Measurements from ENCODE around the gene APOL4.
"Not testable (repeated sequence)": the region's sequence is repeated elsewhere in the genome, so short reads cannot be mapped to it uniquely, and the experiment has no call there.

The APOL4 gene

DNA sequence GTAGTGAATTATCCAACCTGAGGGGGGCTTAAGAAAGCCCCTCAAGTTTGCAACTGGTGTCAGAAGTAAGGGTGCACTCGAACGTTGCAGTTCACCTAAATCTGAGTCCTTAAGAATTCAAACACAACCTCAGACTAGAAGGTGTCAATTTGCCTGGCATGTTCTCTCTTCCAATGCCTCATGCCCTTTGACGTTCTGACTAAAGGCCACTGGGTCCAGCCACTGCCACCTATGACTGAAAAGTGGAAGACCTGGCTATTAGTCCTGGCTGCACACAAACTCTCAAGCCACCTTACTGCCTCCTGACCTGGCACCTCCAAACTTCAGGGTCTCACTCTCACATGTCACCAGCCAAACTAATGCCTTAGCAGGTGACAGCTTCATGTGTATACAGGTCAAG, 8.0 kb downstream of the APOL4 start:
- TF ChIP-seq ZFX (IDR thresholded peaks at IDR 0.05; ENCODE audit: borderline replicate concordance), result no peak
- TF ChIP-seq, protein P1, sequence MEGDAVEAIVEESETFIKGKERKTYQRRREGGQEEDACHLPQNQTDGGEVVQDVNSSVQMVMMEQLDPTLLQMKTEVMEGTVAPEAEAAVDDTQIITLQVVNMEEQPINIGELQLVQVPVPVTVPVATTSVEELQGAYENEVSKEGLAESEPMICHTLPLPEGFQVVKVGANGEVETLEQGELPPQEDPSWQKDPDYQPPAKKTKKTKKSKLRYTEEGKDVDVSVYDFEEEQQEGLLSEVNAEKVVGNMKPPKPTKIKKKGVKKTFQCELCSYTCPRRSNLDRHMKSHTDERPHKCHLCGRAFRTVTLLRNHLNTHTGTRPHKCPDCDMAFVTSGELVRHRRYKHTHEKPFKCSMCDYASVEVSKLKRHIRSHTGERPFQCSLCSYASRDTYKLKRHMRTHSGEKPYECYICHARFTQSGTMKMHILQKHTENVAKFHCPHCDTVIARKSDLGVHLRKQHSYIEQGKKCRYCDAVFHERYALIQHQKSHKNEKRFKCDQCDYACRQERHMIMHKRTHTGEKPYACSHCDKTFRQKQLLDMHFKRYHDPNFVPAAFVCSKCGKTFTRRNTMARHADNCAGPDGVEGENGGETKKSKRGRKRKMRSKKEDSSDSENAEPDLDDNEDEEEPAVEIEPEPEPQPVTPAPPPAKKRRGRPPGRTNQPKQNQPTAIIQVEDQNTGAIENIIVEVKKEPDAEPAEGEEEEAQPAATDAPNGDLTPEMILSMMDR (IDR thresholded peaks at IDR 0.05), result no peak
- no peak overlapping the region for H3K27ac ChIP-seq

DNA sequence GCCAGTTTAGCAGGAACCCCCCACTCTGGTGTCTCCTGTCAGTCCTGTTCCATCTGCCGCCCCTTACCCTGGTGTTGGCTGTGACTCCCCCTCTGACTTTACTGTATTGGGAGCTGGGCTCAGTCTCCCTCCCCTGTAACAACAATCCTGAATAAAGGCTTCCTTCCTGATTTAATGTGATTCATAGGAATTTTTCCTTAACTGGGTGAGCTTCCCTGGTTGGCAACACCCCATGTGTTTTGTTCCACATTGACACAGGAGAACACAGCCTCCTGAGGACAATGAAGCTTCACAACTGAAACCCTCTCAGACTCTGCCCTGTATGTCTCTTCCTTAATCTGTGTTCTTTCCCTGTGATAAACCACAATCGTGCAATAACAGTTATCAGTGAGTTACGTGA, 8.4 kb downstream of the APOL4 start:
- H3K27ac ChIP-seq, result no peak overlapping the region
- TF ChIP-seq, protein P1 (IDR thresholded peaks at IDR 0.05), result no peak
- no peak for TF ChIP-seq ZFX (IDR thresholded peaks at IDR 0.05; ENCODE audit: borderline replicate concordance)

DNA sequence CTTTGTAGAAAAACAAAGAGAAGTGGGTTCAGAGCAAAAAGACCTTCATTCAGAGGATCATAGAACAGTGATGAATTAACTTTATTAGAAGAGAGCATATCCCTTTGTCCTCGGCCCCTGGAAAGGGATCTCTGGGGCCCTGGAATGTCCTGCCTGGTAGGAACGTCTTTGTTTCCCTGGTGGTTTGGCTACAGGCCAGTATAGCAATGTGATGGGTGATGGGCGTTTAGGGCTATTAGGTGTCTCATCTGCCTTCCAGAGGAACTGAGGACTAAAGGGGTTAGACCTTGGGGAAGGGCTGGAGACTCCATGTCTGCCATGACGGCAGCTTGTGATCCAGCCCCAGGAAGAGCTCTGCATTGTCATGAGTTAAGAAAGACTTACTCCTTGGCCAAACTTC, 9.1 kb downstream of the APOL4 start:
- no peak for TF ChIP-seq ZFX (IDR thresholded peaks at IDR 0.05; ENCODE audit: borderline replicate concordance)
- TF ChIP-seq, protein P1 (IDR thresholded peaks at IDR 0.05), result no peak
- no peak overlapping the region for H3K27ac ChIP-seq

DNA sequence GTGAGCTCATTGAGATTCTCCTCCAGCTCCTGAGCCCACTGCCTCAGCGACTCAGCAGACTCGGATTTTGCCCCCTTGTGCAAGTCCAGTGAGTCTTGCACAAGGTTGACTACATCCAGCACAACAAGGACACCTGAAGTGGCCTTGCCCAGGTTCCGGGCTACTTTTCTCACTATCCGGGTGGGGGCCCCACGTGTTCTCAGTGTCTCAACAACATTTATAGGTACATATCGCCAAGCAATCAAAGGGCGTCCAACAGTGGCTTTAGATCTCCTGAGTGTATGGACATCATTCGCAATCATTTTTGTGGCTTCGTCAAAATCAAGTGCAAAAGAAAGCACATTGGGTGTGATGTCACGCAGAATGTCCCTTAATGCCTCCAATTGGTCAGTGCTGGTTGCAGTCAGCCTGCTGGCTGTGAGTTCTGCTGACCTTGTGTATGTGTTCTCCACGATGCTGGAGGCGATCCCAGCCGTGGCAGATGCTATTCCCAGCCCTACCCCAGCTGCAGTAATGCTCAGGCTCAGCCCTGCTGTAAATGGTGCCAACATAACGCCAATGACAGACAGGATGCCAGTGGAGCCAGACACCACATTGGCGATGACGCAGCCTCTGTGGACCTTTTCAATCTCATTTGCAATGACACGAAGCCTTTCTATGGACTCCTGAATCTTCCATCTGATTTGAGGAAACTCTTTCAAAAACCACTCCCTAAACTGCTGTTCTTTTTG, 10.3 kb downstream of the APOL4 start:
- no peak for TF ChIP-seq ZFX (IDR thresholded peaks at IDR 0.05; ENCODE audit: borderline replicate concordance)
- H3K27ac ChIP-seq, result no peak overlapping the region

DNA sequence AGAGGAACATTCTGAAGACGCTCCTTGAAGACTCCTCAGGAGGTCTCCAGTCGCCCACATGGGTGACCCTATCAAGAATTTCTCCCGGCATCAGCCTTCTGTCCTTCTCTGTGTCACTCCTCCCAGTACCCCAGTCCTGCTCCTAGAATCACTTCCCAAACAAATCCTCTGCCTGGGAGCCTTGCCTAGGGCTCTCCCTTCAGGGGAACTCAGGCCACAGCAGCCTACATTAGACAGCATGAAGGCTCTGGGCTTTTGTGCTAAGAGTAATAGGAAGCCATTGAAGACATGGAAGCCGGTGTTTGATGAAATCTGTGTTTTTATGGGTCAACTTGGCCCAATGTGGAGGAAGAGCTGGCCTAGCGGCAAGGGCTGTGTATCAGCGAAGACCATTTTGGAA, 13.7 kb downstream of the APOL4 start:
- H3K27ac ChIP-seq, result not testable (repeated sequence)

DNA sequence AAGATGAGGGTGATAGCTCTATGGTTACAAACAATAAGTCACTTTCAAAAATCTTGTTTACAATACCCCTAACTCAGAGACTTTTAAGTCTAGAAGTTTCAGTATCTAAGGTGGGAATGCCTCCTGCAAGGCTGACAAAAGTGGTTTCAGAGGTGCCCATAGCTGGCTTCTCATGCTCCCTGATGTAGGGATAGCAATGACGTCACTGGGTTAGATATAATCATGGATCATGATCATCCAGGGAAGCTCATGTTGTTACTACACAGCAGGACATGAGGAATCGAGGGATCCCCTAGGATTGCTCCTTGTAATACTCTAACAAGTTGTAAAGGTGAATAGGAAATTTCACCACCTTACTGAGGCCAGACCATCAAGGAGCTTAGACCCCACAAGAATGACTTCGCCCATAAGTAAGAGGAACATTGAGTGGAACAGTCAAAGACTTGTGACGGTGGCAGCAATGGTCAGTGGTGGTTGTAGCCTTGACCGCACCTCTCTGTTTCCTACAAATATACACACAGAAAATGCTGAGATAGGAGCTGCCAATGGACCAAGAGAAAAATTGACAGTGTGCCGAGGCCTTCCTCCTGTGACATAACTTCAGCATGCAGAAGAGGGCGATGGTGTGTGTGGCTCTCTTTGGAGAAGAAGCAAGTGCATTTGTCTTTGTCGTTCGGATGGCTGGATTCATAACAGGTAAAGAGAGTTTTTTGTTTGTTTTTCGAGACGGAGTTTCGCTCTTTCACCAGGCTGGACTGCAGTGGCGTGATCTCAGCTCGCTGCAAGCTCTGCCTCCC, 15.6 kb downstream of the APOL4 start:
- TF ChIP-seq, protein P1 (IDR thresholded peaks at IDR 0.05), result no peak
- TF ChIP-seq ZFX (IDR thresholded peaks at IDR 0.05; ENCODE audit: borderline replicate concordance), result no peak
- no peak overlapping the region for H3K27ac ChIP-seq

DNA sequence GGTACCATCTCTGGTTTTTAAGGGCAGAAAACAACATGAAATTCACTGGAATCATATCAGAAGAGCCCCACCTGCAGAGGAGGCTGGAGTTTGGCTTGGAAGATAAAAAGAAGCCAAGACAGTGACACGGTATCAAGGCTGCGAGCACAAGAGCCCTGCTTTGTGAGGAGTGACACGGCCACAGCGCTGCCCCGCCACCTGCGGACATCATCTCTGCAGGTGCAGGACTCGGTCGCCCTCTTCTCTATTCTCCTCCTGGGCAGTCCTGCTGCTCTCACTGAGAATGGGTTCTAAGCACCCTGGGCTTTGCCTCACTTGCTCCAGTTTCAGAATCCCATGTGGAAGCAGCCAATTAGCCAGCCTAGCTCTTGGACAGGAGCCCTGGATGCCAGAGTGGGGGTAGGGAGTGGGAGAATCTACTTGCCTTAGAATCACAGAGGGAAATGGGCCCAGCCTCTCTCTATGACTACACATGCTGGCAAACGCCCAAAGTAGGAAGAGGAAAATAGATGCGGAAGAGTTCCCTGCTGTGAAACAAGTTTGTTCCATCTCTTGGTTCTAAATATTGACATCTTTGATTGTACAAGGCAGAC, 17.1 kb downstream of the APOL4 start:
- TF ChIP-seq, protein P1 (IDR thresholded peaks at IDR 0.05), result no peak
- TF ChIP-seq ZFX (IDR thresholded peaks at IDR 0.05; ENCODE audit: borderline replicate concordance), result no peak
- no peak overlapping the region for H3K27ac ChIP-seq

DNA sequence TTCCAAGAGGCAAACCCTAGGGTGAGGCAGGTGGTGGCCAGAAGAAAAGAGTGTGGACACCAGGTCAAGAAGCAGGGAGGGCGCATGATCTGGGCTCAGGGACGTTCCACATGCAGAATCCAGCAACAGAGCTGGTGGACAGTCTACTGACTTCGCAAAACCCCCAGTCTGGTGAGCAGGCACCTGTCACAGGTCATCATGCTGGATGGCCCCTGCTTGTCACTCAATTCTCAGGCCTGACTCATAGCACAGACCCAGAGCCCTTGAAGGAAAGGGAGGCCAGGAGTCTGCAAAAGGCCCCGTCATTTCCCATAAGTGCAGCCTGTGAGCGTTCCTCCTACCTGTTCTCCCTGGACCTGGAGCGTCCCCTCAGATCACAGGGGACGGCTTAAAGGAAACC, 18.2 kb downstream of the APOL4 start:
- H3K27ac ChIP-seq, result no peak overlapping the region
- TF ChIP-seq, protein P1 (IDR thresholded peaks at IDR 0.05), result no peak
- TF ChIP-seq ZFX (IDR thresholded peaks at IDR 0.05; ENCODE audit: borderline replicate concordance), result no peak

Measured in 22Rv1 (cell line).